Endothelial cell of umbilical vein (primary cell): ENCODE results near the gene TBC1D7. TPM values are rescaled to one million over a fixed set of nuclear protein-coding genes. Genes with fewer than 3 reads are reported as not detected.
A peak's percentile ranks its signal among the peaks of the same experiment; 100 is the strongest.

ENCODE experiments used
- Bru-seq: library from RNA; stranded (reverse); fragments of 400-500 nt; gene quantifications from one replicate; lab custom pipeline; 2021; lab: Mats Ljungman, UMichigan
- BruChase-seq, 2 experiments: library from RNA; stranded (reverse); fragments of 400-500 nt; gene quantifications; one replicate each; lab custom pipeline; 2021; lab: Mats Ljungman, UMichigan
- BruUV-seq: library from RNA; stranded (reverse); fragments of 400-500 nt; replicated peaks from 2 replicates; lab custom pipeline; 2021; lab: Mats Ljungman, UMichigan
- CTCF ChIA-PET: fragments of 300-600, 350-600 bp; sonication (Branson Sonifier 250); formaldehyde crosslinking; loops from one replicate; lab custom pipeline; 2021; ENCODE audit warnings: antibody characterized with exemption, inconsistent platforms; lab: Charles Lee
- POLR2A ChIA-PET: fragments of 300-600, 350-600 bp; sonication (Branson Sonifier 250); formaldehyde crosslinking; loops from one replicate; lab custom pipeline; 2021; ENCODE audit warnings: antibody characterized with exemption, inconsistent platforms; lab: Charles Lee
- DNase-seq: peaks from one replicate; pipeline ENCODE4 v3.0.0-alpha.2; 2011; ENCODE audit warnings: low read depth, low spot score
- FAIRE-seq: peaks from 2 replicates; lab custom pipeline; 2011; peaks lifted over from hg19 to GRCh38; lab: Jason Lieb, UNC
- H2AFZ ChIP-seq: 2 replicates; pipeline ENCODE4 v1.6.0; 2012; ENCODE audit warnings: low read depth, low read length, control low read depth, inconsistent platforms
- H3K27ac ChIP-seq: 2 replicates; pipeline ENCODE4 v1.5.1; 2011; ENCODE audit warnings: low read depth, mild to moderate bottlenecking, control low read depth, low read length, moderate library complexity; ENCODE audit not compliant: insufficient read depth
- H3K27me3 ChIP-seq, 2 experiments: 2 replicates each; pipeline versions ENCODE4 v1.6.0 to v1.6.1; 2011; ENCODE audit warnings: low read length in 2 of 2, mixed read lengths in 1 of 2; ENCODE audit not compliant: control insufficient read depth in 2 of 2, insufficient read depth in 2 of 2
- H3K36me3 ChIP-seq, 2 experiments: 2 replicates in 1 of 2; 3 replicates in 1 of 2; pipeline ENCODE4 v1.5.1; 2011; ENCODE audit warnings: low read length in 2 of 2, mild to moderate bottlenecking in 1 of 2, moderate library complexity in 1 of 2; ENCODE audit not compliant: control insufficient read depth in 2 of 2, insufficient read depth in 2 of 2; ENCODE audit errors: extremely low read depth in 1 of 2
- H3K4me1 ChIP-seq: 3 replicates; pipeline ENCODE4 v1.5.1; 2011; ENCODE audit warnings: mild to moderate bottlenecking, low read length; ENCODE audit not compliant: control insufficient read depth, insufficient read depth; ENCODE audit errors: extremely low read depth
- H3K4me2 ChIP-seq: 2 replicates; pipeline ENCODE4 v1.6.1; 2011; ENCODE audit warnings: low read length, control low read depth, mixed read lengths; ENCODE audit not compliant: insufficient read depth
- H3K4me3 ChIP-seq, 3 experiments: fragments of 200-600 bp in 1 of 3; sonication (generic), shearing (Covaris generic) in 1 of 3; replicated peaks in 1 of 3; 2 replicates each; pipeline ENCODE4 v1.5.1; 2011 to 2016; ENCODE audit warnings: control low read depth in 3 of 3, low read length in 3 of 3, mild to moderate bottlenecking in 2 of 3, inconsistent platforms in 1 of 3, low read depth in 1 of 3, moderate library complexity in 1 of 3; ENCODE audit not compliant: insufficient read depth in 1 of 3
- H3K79me2 ChIP-seq: 2 replicates; pipeline ENCODE4 v1.6.0; 2012; ENCODE audit warnings: low read length, inconsistent platforms; ENCODE audit not compliant: control insufficient read depth, insufficient read depth
- H3K9ac ChIP-seq: replicated peaks from 2 replicates; pipeline ENCODE3; 2011; ENCODE audit warnings: low read length, control low read depth; ENCODE audit not compliant: insufficient read depth; ENCODE audit errors: extremely low read depth
- H3K9me1 ChIP-seq: replicated peaks from 3 replicates; pipeline ENCODE4 v1.6.0; 2011; ENCODE audit warnings: mild to moderate bottlenecking, low read length; ENCODE audit not compliant: control insufficient read depth, insufficient read depth; ENCODE audit errors: extremely low read depth
- H3K9me3 ChIP-seq: replicated peaks from 2 replicates; pipeline ENCODE4 v1.5.1; 2012; ENCODE audit warnings: low read length, inconsistent platforms; ENCODE audit not compliant: control insufficient read depth, insufficient read depth
- H4K20me1 ChIP-seq: replicated peaks from 2 replicates; pipeline ENCODE3; 2011; ENCODE audit warnings: mild to moderate bottlenecking, low read length; ENCODE audit not compliant: control insufficient read depth, insufficient read depth; ENCODE audit errors: extremely low read depth
- GATA2 ChIP-seq: IDR thresholded peaks from 2 replicates; pipeline ENCODE4 v1.7.0; 2011; ENCODE audit warnings: low read depth, mild to moderate bottlenecking, moderate library complexity, mixed read lengths, low read length; ENCODE audit not compliant: insufficient read length, insufficient read depth
- POLR2A ChIP-seq: IDR thresholded peaks from 2 replicates; pipeline ENCODE4 v1.6.1; 2012; ENCODE audit warnings: low read depth, mild to moderate bottlenecking, control low read depth, low read length
- POLR2AphosphoS5 ChIP-seq: IDR thresholded peaks from 2 replicates; pipeline ENCODE4 v1.6.1; 2012; ENCODE audit warnings: low read depth, mild to moderate bottlenecking, control low read depth, low read length, moderate library complexity; ENCODE audit not compliant: insufficient read depth
- dilution Hi-C: fragments of 300-500 bp; cut with MboI; formaldehyde crosslinking; loops from one replicate; pipeline ENCODE4 v1.15.0; 2019; ENCODE audit warnings: low sequenced_read_pairs; ENCODE audit not compliant: extremely low pct_ligation_motif_present
- intact Hi-C: fragments of 100-400 bp; cut with micrococcal nuclease; formaldehyde crosslinking; loops from one replicate; pipeline ENCODE4 v1.10.0; 2022
- long read RNA-seq: library from polyadenylated mRNA; stranded (forward); transcript quantifications from one replicate; pipeline ENCODE4 v2.0.0, GENCODE V29; 2021
- polyA minus RNA-seq, 3 experiments: library from RNA; depleted of rRNA, polyadenylated mRNA; stranded (reverse); fragments of >200 nt; gene quantifications; 1 replicate in 1 of 3; 2 replicates in 2 of 3; pipeline ENCODE4 v1.2.3, GENCODE V29; 2011
- polyA plus RNA-seq, 4 experiments: library from polyadenylated mRNA; depleted of rRNA in 3 of 4; stranded (reverse) in 3 of 4; unstranded in 1 of 4; fragments of >200 nt; gene quantifications; 2 replicates each; pipeline versions ENCODE4 v1.2.1 to v1.2.3, GENCODE V29; 2011 to 2012; ENCODE audit warnings: missing spikeins in 1 of 4
- total RNA-seq: library from RNA; stranded (reverse); gene quantifications from 2 replicates; pipeline ENCODE4 v1.2.3, GENCODE V29; 2021
- TF ChIP-seq, protein P1 (sequence below): IDR thresholded peaks from 2 replicates; pipeline ENCODE4 v1.6.1; 2011; ENCODE audit not compliant: insufficient read depth, insufficient read length

The TBC1D7 gene
- 26.6 and 28.1 TPM in 2 replicates for total RNA-seq
- polyA plus RNA-seq, result 22.5 and 26.6 TPM in 2 replicates
- 35.1 and 38.6 TPM in 2 replicates for polyA plus RNA-seq (2011; cell fraction: cytosol; rRNA removed)
- polyA plus RNA-seq (2011; cell fraction: nucleus; rRNA removed), result 33.5 and 40.5 TPM in 2 replicates
- 27.8 and 30.5 TPM in 2 replicates for polyA plus RNA-seq (2012)
- polyA minus RNA-seq, result 45.1 and 63.4 TPM in 2 replicates
- 9.8 TPM for polyA minus RNA-seq (2011; cell fraction: cytosol; rRNA and poly(A)+ RNA removed)
- polyA minus RNA-seq (2011; cell fraction: nucleus; rRNA and poly(A)+ RNA removed), result 34.9 and 50.3 TPM in 2 replicates
- Bru-seq, nascent RNA, result percentile 77 among the genes with signal in this experiment
- BruChase-seq, experiment 1, labeled RNA remaining after a 6-hour chase, result percentile 73 among the genes with signal in this experiment
- BruChase-seq, experiment 2, labeled RNA remaining after a 2-hour chase, result percentile 76 among the genes with signal in this experiment
- long read RNA-seq, transcript TBC1D7-202 (8 exons, 1,116 nt), result major isoform, 21 of 144 reads
- long read RNA-seq, transcript TBC1D7-204 (8 exons, 1,276 nt), result minor isoform, 11 of 144 reads
- long read RNA-seq, transcript TBC1D7-205 (7 exons, 1,084 nt), result minor isoform, 10 of 144 reads
- long read RNA-seq, partial matches to known transcripts, result 39 of 144 reads
- long read RNA-seq, other reads (novel, unspliced or antisense), result 62 of 144 reads

DNA sequence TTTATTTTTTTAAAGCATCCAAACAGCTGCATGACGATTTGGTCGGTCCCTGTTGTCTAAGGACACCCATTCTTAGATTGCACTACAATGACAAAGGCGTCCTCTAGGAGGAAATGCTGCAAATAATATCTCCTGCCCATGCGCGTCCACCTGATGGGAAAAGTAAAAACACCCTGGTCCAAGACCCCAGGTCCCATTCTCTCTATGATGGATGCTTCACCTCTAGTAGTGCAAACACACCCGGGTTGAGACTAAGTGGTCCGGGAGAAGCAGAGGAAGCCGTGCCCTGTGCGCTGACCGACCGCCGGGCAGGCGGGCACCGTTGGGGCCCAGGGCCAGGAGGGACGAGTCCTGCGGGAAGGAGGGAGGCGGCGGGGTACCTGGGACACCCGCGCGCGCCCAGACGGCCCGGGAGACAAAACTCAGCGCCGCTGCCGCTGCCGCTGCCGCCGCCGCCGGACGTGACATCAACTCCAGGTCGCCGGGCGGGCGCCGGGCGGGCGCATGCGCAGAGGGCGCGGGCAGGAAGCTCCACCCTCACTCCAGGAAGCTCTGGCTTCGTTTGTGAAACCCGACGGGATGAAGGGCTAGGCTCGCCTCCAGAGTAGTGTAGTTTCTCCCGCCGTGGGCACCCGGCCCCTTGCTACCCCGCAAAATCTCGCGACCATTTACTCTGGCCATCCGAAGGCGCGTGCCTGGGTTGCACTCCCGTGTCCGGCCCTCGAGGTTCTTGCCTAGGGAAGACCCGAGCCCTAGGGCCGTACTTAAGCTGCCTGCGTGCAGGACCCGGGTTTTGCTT lies at the start of gene TBC1D7:
Gene TBC1D7, minus strand, starts transcription at position 462 of the 799 bp plus-strand sequence. CDS start 1,639 bp downstream, outside the sequence.
- CTCF ChIA-PET, result interaction anchor here (0.6 to 7.1 kb wide), 18 partner anchors 10 to 690 kb away, joined by 3 to 98 read pairs (median 4); partner anchors contain the start of genes NOL7 and SIRT5

More for the DNA sequence above, at the start of gene TBC1D7:
- intact Hi-C loops (loop anchor here (1.0 to 5.0 kb wide), 7 partner anchors 21 to 384 kb away; partner anchors contain the start of genes NOL7 and RANBP9), dilution Hi-C loops (loop anchor here (25.0 kb wide), 1 partner anchor 234 kb away; the partner anchor contains the start of gene SIRT5)
- Histone ChIP-seq H3K27ac (peak within 1 kb of the TSS; percentile 92), H3K9me3 (no peaks in the 10 kb centered on the region), H3K79me2 (no peaks in the 10 kb centered on the region), H3K36me3 (peaks cover 0 to 2% of the 10 kb centered on the region in 2 experiments), H3K9ac (peak within 1 kb of the TSS; percentile 95), H3K4me3 (peak within 1 kb of the TSS; percentile 76 to 92 (median 87)), H4K20me1 (no peaks in the 10 kb centered on the region), H2AFZ (peak within 1 kb of the TSS; percentile 77), H3K9me1 (no peaks in the 10 kb centered on the region), H3K4me1 (peaks cover 16% of the 10 kb centered on the region), H3K27me3 (no peaks in the 10 kb centered on the region), H3K4me2 (peak within 1 kb of the TSS; percentile 78)
- TSS peak; percentile 69 for BruUV-seq
- TF ChIP-seq, protein P1, sequence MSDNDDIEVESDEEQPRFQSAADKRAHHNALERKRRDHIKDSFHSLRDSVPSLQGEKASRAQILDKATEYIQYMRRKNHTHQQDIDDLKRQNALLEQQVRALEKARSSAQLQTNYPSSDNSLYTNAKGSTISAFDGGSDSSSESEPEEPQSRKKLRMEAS, result peak; percentile 52
- TF ChIP-seq POLR2AphosphoS5 (peak; percentile 99), GATA2 (no peak), POLR2A (peak; percentile 94)
- FAIRE-seq (peak; percentile 95), DNase-seq (peak; percentile 94)
- POLR2A ChIA-PET, result interaction anchor here (0.8 to 1.9 kb wide), 5 partner anchors 25 to 397 kb away, joined by 4 to 5 read pairs (median 5); partner anchors contain the start of gene NOL7
